GM19025 (cell line): Measurements from ENCODE around the gene MAT1A.
"Not testable (repeated sequence)": the region's sequence is repeated elsewhere in the genome, so short reads cannot be mapped to it uniquely, and the experiment has no call there.

Experiments
- ATAC-seq: cut with Tn5 transposase; IDR thresholded peaks from one replicate; pipeline ENCODE4 v1.9.1; 2021; ENCODE audit warnings: mild to moderate bottlenecking, low read depth, moderate library complexity; ENCODE audit not compliant: unreplicated experiment

The MAT1A gene

GRCh38 chr10:80289451-80290287 lies at the start of gene MAT1A:
MAT1A (minus strand) TSS chr10:80289658; CDS start chr10:80289423, 235 bp downstream.
- no peak for ATAC-seq

GRCh38 chr10:80333983-80334382 lies 44.5 kb upstream of the MAT1A start:
- ATAC-seq: no peak

GRCh38 chr10:80324891-80325364 lies 35.5 kb upstream of the MAT1A start:
- ATAC-seq: no peak

- ATAC-seq: no peak
Observed at GRCh38 chr10:80324086-80324485, 34.6 kb upstream of the MAT1A start.

- ATAC-seq: no peak
Observed at GRCh38 chr10:80323311-80323710, 33.9 kb upstream of the MAT1A start.

- no peak for ATAC-seq
Observed at GRCh38 chr10:80322711-80323110, 33.3 kb upstream of the MAT1A start.

GRCh38 chr10:80322158-80322557 lies 32.7 kb upstream of the MAT1A start:
- no peak for ATAC-seq

GRCh38 chr10:80321183-80321582 lies 31.7 kb upstream of the MAT1A start:
- no peak for ATAC-seq

- ATAC-seq: no peak
Observed at GRCh38 chr10:80320377-80320776, 30.9 kb upstream of the MAT1A start.

GRCh38 chr10:80319725-80320290 lies 30.4 kb upstream of the MAT1A start:
- no peak for ATAC-seq

GRCh38 chr10:80319318-80319717 lies 29.9 kb upstream of the MAT1A start:
- ATAC-seq: no peak

- ATAC-seq: no peak
Observed at GRCh38 chr10:80318742-80319141, 29.3 kb upstream of the MAT1A start.

GRCh38 chr10:80315391-80315790 lies 25.9 kb upstream of the MAT1A start:
- ATAC-seq: no peak

GRCh38 chr10:80313523-80313922 lies 24.1 kb upstream of the MAT1A start:
- ATAC-seq: no peak

- not testable (repeated sequence) for ATAC-seq
Observed at GRCh38 chr10:80305989-80306388, 16.5 kb upstream of the MAT1A start.

GRCh38 chr10:80296942-80297341 lies 7.5 kb upstream of the MAT1A start:
- ATAC-seq: no peak

- no peak for ATAC-seq
Observed at GRCh38 chr10:80292607-80293239, 3.3 kb upstream of the MAT1A start.

- ATAC-seq: no peak
Observed at GRCh38 chr10:80290474-80291220, 1.2 kb upstream of the MAT1A start.

- ATAC-seq: no peak
Observed at GRCh38 chr10:80288849-80289248, 609 bp downstream of the MAT1A start.

- no peak for ATAC-seq
Observed at GRCh38 chr10:80284522-80284921, 4.9 kb downstream of the MAT1A start.
